Stimulated activated CD8-positive, alpha-beta memory T cell treated with anti-CD3 and anti-CD28 coated beads, Interleukin-12 subunit alpha, Interleukin-12 subunit beta, amount 100 ng/mL, for 4 hours (primary cell): ENCODE data around the gene TMEM185B.
"Not testable (repeated sequence)": the region's sequence is repeated elsewhere in the genome, so short reads cannot be mapped to it uniquely, and the experiment has no call there.

Source experiments
- DNase-seq: peaks from one replicate; pipeline ENCODE4 v3.0.0-alpha.2; 2020; ENCODE audit warnings: low read depth

The TMEM185B gene

DNA sequence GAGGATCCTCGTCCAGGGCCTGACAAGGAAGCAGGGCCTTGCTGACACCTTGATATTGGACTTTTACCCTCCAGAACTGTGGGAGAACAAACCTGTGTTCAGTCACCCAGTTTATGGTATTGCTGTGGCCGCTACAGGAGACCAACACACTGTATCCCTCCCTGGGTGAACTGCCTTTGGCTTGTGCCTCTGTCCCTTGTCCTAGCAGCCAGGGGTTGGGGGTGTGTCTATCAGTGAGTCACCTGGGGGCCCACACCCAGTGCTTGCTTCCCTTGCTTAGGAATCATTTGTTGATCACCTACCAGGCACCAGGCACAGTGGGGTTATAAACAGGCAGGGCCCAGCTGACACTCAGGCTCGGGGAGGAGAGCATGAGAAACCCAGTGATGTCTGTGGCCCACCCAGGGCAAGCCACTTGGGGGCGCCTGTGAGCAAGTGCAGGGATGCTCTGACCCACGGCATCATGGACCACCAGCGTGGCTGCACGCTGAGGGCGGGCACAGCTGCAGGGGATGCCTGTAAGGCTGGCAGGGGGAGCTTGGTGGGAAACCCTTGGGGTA lies 17.1 kb downstream of the TMEM185B start:
- DNase-seq, result no peak

DNA sequence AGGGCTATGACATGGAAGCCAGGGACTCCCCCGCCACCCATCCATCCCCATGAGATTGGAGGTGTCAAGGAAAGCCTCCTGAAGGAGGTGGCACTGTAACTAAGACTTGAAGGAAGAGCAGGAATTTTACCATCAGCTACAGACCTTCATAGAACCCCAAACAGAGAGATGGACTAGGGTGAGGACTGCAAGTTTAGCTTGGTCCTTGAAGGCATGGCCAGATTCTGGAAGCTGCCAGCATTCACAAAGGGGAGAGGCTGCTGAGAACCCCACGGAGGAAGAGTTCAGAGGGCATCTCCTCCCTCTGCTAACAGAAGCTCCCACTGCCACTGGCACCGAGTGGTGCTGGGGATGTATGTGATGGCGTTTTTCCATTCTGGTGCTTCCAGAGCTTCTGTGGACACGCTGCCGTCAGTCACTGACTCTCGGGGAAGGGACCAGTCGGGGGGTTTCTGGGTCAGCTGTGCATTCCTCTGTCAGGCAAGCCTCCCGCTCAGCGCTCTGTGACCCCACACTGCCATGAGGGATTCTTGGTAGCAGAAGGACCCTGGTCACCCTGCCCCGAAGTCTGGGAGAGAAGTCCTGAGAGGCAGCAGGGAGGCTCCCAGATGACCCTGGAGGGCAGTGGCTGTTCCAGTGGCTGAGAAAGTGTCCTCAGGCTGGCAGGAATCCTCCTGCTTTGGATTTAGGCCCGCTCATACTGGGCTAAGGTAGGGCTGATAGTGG lies 18.1 kb downstream of the TMEM185B start:
- DNase-seq, result no peak

DNA sequence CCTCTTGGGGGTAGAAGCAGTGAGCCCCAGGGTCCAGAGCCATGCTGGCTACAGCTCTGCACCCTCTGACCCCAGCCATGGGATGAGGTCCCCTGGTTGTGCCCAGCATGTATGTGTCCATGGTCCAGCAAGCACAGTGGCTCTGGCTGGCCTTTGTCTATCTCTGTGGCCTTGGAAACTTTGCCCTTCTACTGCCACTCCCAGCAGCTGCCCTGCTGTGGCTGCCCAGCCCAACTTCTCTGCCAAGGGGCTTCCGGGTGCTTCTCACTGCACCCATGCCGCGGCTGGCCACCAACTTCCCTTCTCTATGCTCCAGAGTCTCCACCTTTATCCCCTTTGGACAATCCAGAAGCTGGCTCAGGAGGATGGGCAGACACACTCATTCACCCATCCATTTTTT lies 18.8 kb downstream of the TMEM185B start:
- DNase-seq, result no peak

DNA sequence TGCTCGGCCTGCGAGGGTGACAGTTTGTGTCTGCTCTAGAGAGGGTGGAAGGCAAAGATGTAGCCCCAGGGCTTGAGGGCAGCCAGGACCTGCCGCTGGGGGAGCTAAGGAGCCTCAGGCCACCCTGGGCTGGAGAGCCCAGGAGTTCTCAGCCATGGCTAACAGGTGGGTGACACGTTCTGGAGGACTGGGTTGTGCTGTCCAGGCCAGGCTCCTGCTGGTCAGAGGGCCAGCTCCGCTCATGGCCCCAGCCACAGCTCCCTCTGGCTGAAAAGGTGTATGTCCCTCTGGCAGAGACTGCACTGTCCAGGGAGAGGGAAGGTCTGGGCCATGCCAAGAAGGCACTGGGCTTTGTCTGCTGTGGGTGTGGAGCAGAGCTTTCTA lies 19.2 kb downstream of the TMEM185B start:
- no peak for DNase-seq

DNA sequence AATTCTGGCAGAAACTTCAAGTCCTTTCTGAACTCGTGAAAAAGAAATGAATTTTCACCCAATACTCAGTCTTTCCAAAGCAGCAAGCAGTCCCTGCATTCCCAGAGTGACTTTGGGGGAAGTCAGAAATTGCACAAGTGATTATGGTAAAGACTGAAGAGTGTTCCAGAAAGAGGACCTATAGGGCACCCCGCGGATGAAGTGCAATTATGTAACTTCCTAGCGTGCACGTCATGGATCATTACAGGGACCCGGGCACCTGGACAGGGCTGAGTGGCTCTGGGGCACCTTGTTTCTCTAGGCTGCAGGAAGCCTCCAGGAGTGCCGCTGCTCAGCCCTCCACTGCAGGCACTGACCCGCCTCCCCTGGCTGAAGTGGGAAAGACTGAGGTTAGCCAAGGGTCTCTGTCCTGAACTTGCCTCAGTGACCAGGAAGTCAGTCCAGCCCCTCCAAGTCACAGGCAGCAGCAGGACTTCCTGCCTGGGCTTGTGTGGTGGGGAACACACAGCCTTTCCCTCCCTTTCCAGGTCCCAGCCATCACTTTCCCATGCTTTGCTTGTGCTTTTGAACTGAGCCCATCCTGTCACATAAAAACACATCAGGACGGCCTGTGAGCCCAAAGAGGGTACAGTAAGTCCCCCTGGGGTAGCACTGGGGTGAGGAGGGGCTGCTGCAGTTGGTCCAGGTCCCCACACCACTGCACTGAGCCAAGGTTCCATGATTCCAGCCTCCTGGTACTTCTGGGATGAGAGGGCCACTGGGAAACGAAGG lies 19.8 kb downstream of the TMEM185B start:
- no peak for DNase-seq

DNA sequence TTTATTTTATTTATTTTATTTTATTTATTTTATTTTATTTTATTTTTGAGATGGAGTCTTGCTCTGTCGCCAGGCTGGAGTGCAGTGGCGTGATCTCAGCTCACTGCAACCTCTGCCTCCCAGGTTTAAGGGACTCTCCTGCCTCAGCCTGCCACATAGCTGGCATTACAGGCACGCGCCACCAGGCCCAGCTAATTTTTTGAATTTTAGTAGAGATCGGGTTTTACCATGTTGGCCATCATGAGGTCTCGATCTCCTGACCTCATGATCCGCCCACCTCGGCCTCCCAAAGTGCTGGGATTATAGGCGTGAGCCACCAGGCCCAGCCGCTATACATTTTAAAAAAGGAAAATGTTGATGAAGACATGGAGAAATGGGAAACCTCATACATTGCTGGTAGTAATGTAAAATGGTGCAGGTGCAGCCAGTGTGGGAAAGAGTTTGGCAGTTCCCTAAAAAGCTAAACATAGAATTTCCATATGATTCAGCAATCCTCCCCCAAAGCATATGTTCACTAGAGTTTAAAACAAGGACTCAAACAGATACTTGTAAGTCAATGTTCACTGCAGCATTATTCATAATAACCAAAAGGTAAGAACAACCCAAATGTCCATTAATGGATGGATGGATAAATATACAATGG lies 23.3 kb downstream of the TMEM185B start:
- DNase-seq, result not testable (repeated sequence)

DNA sequence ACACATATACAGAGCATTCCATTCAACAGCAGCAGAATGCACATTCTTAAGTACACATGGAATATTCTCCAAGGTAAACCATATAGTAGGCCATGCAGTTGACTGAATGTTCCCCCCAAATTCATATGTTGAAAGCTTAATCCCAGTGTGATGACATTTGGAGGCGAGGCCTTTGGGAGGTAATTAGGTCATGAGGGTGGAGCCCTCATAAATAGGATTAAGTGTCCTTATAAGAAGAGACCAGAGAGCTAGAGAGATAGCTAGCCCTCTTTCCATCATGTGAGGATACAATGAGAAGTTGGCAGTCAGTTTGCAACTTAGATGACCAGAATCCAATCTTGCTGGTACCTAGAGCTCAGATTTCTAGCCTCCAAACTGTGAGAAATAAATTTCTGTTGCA lies 27.6 kb downstream of the TMEM185B start:
- DNase-seq, result no peak

DNA sequence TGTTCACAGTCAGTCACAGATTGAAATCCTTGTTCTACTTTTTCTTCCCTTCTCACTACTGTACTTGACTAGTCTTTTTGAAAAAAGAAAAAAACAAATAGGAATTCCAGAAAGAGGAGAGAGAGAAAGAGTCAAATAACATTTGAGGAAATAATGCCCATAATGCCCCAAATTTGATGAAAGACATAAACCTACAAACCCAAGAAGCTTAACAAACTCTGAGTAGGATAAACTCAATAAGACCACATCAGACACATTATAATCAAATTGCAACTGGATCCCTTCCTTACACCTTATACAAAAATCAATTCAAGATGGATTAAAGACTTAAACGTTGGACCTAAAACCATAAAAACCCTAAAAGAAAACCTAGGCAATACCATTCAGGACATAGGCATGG lies 30.9 kb downstream of the TMEM185B start:
- DNase-seq, result no peak

DNA sequence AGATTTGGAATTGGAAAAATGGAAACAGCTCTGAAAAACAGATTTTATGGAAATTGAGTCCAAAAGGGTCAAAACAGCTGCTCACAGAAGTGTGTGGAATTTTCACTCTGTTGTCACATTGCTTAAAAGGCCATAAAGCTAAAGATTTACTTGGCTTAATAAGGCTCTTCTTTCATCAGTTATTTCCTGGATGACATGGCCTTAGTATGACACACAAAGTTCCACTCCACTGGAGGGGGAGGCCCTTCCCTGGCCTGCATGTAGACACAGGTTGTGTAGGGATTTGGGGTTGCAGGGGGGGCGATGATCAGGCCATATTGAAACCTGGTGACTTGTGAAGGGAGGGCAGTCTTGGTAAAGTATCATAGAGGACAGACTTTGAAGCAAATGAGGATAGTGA lies 34.0 kb downstream of the TMEM185B start:
- DNase-seq, result no peak

DNA sequence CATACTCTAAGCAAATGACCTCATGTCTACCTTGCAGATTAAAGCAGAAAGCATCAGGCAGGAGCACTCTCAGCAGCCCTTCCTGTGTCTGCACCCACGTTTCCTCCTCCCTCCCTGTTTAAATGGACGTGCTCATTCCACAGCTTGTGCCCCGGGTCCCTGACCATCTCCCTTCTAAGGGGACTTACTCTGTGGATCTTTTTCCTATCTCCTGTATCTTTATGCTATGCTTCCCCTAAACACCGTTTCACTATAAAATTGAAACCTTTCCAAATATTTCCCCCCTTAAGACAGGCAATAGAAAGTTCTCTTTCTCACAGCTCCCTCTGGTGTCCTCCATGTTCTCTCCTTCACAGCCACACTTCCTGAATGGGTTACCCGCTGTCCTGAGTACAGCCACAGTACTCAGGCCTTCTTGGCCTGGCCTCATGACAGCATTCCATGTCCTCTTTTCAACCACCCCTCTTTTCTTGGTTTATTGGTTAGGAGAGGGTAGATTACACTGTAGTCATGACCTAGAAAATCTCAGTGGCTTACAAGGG lies 41.1 kb downstream of the TMEM185B start:
- DNase-seq, result no peak

DNA sequence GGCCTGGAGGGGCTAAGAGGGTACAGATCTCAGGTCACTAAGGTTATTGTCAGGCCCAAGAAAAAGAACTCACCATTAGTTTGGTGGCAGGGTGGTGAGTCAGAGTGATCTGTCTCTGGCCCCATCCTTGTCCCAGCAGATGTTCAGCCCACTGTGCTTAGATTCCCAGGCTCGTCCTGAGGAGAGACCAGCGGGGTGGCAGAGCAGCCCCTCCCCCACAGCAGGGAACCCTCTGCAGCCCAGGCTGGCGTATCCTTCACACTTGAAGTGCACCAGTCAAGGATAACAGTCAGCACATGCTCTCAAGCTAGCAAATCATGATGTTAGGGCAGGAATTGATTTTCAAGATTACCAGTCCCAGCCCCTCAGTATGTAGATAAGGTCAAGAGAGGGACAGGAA lies 43.1 kb downstream of the TMEM185B start:
- no peak for DNase-seq

DNA sequence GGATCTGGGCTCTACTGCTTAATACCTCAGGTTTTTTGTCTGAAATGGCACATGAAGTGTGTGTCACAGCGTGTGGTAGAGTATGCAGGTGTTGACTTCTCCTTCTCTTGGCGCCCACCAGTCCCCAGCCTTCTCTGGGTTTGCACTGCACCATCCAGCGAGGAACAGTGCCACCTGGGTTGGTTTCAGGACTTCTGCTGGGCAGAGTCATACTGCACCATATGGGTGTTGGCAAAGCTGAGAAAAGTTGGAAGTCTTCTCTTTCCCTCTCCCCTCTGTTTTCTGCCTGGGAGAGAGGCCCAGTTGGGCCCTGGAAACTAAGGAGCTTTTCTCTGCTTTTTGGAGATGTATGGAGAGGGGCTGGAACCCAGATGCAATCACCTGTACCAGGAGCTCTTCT lies 43.8 kb downstream of the TMEM185B start:
- DNase-seq, result no peak

DNA sequence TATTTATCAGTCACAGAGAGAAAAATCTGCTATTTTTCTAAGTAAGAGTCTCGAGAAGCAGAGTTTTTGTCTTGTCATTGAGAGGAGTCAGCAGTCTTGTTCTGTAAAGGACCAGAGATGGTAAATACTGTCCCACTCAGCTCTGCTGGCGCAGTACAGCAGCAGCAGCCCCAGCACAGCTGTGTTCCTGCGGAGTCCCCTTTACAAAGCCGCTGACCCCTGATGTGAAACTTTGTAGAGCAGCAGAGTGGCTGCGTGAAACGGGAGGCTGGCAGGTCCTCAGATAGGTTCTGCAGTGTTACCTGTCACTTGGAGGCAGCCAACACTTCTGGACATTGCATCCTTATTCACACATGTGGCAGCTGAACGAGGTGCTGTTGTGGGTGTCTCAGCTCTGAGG lies 45.2 kb downstream of the TMEM185B start:
- no peak for DNase-seq

DNA sequence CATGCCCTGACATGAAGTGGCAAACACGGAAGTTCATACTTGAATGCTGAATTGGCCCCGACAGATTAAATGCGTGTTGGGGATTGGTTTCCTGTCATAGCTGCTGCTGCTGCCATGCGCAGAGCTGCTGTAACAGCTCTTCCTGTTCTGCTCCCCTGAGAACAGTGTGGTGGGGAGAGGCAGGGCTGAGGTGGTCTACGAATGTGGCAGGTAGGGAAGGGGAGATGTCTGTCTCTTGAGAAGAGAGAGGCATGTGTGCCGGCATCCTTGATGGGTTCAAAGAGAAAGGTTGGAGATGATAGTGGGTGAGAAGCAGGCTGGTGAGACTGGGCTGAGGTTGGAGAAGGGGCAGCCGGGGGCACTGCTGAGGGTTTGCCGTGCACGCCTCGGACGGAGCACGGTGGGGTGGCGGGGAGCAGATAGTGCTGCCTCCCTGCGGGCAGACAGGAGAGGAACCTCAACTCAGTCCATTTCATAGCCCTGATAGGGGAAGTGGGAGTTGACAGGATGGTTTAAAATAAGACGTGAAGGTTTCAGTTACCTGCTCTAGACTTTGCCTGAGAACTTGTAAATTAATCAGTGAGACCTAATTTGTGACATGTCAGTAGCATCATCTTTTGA lies 46.1 kb downstream of the TMEM185B start:
- DNase-seq, result peak; percentile 68

DNA sequence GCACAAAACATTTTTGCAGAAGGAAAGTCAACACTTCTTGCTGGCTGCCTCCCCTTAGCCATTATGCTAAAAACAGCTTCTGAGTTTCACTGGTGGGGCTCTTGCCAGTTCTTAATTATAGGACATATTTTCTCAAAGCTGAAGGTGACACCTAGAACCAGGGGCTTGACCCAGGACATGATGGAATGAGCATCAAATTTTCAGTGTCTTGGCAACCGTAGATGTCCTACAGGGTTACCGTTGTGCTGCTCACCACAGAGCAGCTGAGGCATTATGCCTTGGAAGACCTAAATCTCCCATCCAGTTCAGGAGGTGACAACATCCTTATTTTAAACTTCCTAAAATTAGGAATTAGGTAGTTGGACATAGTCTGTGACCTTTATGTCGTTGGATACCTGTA lies 46.7 kb downstream of the TMEM185B start:
- no peak for DNase-seq

DNA sequence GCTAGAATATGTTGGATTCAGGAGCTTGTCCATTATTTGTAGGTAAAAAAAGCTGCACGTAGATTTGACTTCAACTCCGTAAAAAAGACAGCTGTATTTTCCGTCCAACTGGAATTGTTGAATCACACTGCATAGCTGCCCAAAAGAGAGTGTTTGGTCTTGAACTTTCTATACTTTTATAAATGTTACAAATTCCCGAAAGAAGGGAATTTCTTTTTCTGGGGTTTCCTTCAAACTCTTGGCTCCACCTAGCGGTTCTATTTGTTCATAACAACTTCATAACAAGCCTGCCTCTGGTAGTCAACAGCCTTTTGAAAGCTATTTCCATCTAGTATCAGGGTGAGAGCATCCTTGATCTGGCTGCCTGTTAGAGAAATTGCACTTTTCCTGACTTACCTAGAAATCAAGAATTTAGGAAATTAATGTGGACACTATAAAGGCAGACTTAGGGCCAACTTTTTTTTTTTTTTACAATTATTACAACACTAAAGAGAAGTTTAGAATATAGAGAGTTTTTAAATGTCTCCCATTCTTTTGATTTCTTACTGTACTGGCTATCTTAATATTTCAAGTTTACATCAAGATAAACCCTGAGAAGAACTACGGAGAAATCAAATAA lies 48.1 kb downstream of the TMEM185B start:
- no peak for DNase-seq
